Measurements from ENCODE around the gene PLSCR1.

DNA sequence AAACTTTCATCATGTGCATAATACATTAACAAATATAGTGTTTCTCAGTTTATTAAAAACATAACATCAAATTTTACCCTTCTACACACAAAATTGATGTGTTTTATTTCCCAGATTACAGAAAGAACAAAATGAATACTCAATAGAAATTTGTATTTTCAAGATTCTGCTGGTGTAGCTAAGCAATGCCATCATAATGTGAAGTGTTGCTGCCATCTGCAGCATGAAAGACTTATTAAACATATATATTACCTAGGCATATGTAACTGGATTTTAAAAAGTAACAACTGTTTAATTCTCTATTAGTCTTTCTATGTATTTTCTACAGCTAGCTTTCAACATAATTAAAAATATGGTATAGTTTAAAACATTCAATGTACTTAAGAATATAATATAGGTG, 33.3 kb upstream of the PLSCR1 start:
- TF ChIP-seq, protein P1, sequence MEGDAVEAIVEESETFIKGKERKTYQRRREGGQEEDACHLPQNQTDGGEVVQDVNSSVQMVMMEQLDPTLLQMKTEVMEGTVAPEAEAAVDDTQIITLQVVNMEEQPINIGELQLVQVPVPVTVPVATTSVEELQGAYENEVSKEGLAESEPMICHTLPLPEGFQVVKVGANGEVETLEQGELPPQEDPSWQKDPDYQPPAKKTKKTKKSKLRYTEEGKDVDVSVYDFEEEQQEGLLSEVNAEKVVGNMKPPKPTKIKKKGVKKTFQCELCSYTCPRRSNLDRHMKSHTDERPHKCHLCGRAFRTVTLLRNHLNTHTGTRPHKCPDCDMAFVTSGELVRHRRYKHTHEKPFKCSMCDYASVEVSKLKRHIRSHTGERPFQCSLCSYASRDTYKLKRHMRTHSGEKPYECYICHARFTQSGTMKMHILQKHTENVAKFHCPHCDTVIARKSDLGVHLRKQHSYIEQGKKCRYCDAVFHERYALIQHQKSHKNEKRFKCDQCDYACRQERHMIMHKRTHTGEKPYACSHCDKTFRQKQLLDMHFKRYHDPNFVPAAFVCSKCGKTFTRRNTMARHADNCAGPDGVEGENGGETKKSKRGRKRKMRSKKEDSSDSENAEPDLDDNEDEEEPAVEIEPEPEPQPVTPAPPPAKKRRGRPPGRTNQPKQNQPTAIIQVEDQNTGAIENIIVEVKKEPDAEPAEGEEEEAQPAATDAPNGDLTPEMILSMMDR (IDR thresholded peaks at IDR 0.05), result peak in 3 of 4 experiments; percentile 44 to 54 (median 53)
- no peak for TF ChIP-seq EP300 (IDR thresholded peaks at IDR 0.05)
